ENCODE data around the gene R3HDM2. TPM values are rescaled to one million over a fixed set of nuclear protein-coding genes. Genes with fewer than 3 reads are reported as not detected.

R3HDM2 gene
- total and polyA plus RNA-seq, 2 donors (not counting 1 experiment from before 2014, with no cell fraction given) = 104 to 129 TPM

GRCh38 chr12:57381693-57382220 is 49.1 kb downstream of the R3HDM2 start:
- Histone ChIP-seq H3K79me2 (ENCODE audit: control insufficient read depth, insufficient read depth, low read length) (peaks cover 4% of the 10 kb centered on the region), H3K36me3 (replicated peaks in 1 of 2; ENCODE audit: control extremely low read depth in 1 of 2, control insufficient read depth in 1 of 2, extremely low read depth in 1 of 2, insufficient read depth in 2 of 2, low read length in 1 of 2) (peaks cover 1 to 4% of the 10 kb centered on the region in 2 experiments), H3K27ac (ENCODE audit: low read length in 2 of 2) (no peak overlapping the region), H3K4me2 (replicated peaks; ENCODE audit: low read depth, low read length, poor library complexity, severe bottlenecking) (no peak overlapping the region), H3K27me3 (replicated peaks in 1 of 4; ENCODE audit: control extremely low read depth in 1 of 4, control insufficient read depth in 3 of 4, insufficient read depth in 4 of 4, low read length in 3 of 4) (no peaks in the 10 kb centered on the region), H2AFZ (ENCODE audit: insufficient read depth, low read depth, low read length, poor library complexity, severe bottlenecking) (no peak overlapping the region), H3K9ac (ENCODE audit: low read length) (no peak overlapping the region), H3K4me3 (ENCODE audit: control extremely low read depth in 1 of 5, extremely low read depth in 1 of 5, insufficient read depth in 1 of 5, low read depth in 2 of 5, low read length in 4 of 5) (no peak overlapping the region), H3K9me3 (ENCODE audit: control extremely low read depth in 1 of 3, control insufficient read depth in 2 of 3, insufficient read depth in 1 of 3, low read length in 2 of 3) (peaks cover 0 to 4% (median 0%) of the 10 kb centered on the region in 3 donors), H4K20me1 (ENCODE audit: control insufficient read depth, insufficient read depth, low read length, poor library complexity, severe bottlenecking) (no peaks in the 10 kb centered on the region), H3K4me1 (ENCODE audit: control insufficient read depth in 2 of 2, insufficient read depth in 2 of 2, low read length in 2 of 2) (no peaks in the 10 kb centered on the region)
- no CpG with 5 or more reads among the region's 2 CpGs for WGBS (ENCODE audit: insufficient coverage)
- peaks cover 4% of the 10 kb centered on the region for H3K4me1 Mint-ChIP-seq
- ATAC-seq (ENCODE audit: low read depth) (no peak), DNase-seq (no peak)
- H3K27ac Mint-ChIP-seq = no peak overlapping the region
- ChIA-PET POLR2A (interaction anchor here (0.7 kb wide), 1 partner anchor 33 kb away, joined by 8 read pairs; no protein-coding TSS in a partner anchor), CTCF (no interaction called here)
- TF ChIP-seq CTCF (IDR thresholded peaks at IDR 0.05) = no peak
- no peak for TF ChIP-seq EZH2 (IDR thresholded peaks at IDR 0.05; ENCODE audit: borderline replicate concordance, insufficient read depth, low read depth, low read length, poor library complexity, severe bottlenecking)
- H3K9me3 Mint-ChIP-seq (ENCODE audit: insufficient read depth) = no peaks in the 10 kb centered on the region
- intact Hi-C loops (cut with micrococcal nuclease) = no loop called here
- no peaks in the 10 kb centered on the region for H3K27me3 Mint-ChIP-seq
- H3K4me3 Mint-ChIP-seq = no peak overlapping the region

GRCh38 chr12:57380300-57380699 is 50.5 kb downstream of the R3HDM2 start:
- no peaks in the 10 kb centered on the region for H3K27me3 Mint-ChIP-seq
- Histone ChIP-seq H3K4me2 (replicated peaks; ENCODE audit: low read depth, low read length, poor library complexity, severe bottlenecking) (no peak overlapping the region), H3K9me3 (ENCODE audit: control extremely low read depth in 1 of 3, control insufficient read depth in 2 of 3, insufficient read depth in 1 of 3, low read length in 2 of 3) (no peaks in the 10 kb centered on the region), H2AFZ (ENCODE audit: insufficient read depth, low read depth, low read length, poor library complexity, severe bottlenecking) (no peak overlapping the region), H3K36me3 (replicated peaks in 1 of 2; ENCODE audit: control extremely low read depth in 1 of 2, control insufficient read depth in 1 of 2, extremely low read depth in 1 of 2, insufficient read depth in 2 of 2, low read length in 1 of 2) (peaks cover 1 to 4% of the 10 kb centered on the region in 2 experiments), H3K4me3 (ENCODE audit: control extremely low read depth in 1 of 5, extremely low read depth in 1 of 5, insufficient read depth in 1 of 5, low read depth in 2 of 5, low read length in 4 of 5) (no peak overlapping the region), H3K27ac (ENCODE audit: low read length in 2 of 2) (no peak overlapping the region), H3K27me3 (replicated peaks in 1 of 4; ENCODE audit: control extremely low read depth in 1 of 4, control insufficient read depth in 3 of 4, insufficient read depth in 4 of 4, low read length in 3 of 4) (no peaks in the 10 kb centered on the region), H4K20me1 (ENCODE audit: control insufficient read depth, insufficient read depth, low read length, poor library complexity, severe bottlenecking) (peaks cover 7% of the 10 kb centered on the region), H3K4me1 (ENCODE audit: control insufficient read depth in 2 of 2, insufficient read depth in 2 of 2, low read length in 2 of 2) (no peaks in the 10 kb centered on the region), H3K79me2 (ENCODE audit: control insufficient read depth, insufficient read depth, low read length) (peaks cover 4% of the 10 kb centered on the region), H3K9ac (ENCODE audit: low read length) (no peak overlapping the region)
- H3K9me3 Mint-ChIP-seq (ENCODE audit: insufficient read depth) = no peaks in the 10 kb centered on the region
- ATAC-seq (ENCODE audit: low read depth) (no peak), DNase-seq (no peak)
- 86% methylated on average over 1 of the region's 1 CpG for WGBS (ENCODE audit: insufficient coverage)
- H3K4me1 Mint-ChIP-seq = peaks cover 4% of the 10 kb centered on the region
- intact Hi-C loops (cut with micrococcal nuclease) = no loop called here
- H3K4me3 Mint-ChIP-seq = no peak overlapping the region
- no peak for TF ChIP-seq CTCF (IDR thresholded peaks at IDR 0.05)
- no peak for TF ChIP-seq EZH2 (IDR thresholded peaks at IDR 0.05; ENCODE audit: borderline replicate concordance, insufficient read depth, low read depth, low read length, poor library complexity, severe bottlenecking)
- POLR2A ChIA-PET = no interaction called here
- CTCF ChIA-PET = interaction anchor here (1.1 kb wide), 1 partner anchor 79 kb away, joined by 3 read pairs; the partner anchor contains the start of gene GLI1
- no peak overlapping the region for H3K27ac Mint-ChIP-seq

Measured in B cell (primary cell).